GM18867 (cell line): ENCODE results near the gene RNF207.
"Not testable (repeated sequence)": the region's sequence is repeated elsewhere in the genome, so short reads cannot be mapped to it uniquely, and the experiment has no call there.

Experiments used
- ATAC-seq: cut with Tn5 transposase; IDR thresholded peaks from one replicate; pipeline ENCODE4 v1.9.1; 2021; ENCODE audit warnings: mild to moderate bottlenecking, moderate library complexity; ENCODE audit not compliant: unreplicated experiment

Gene RNF207

DNA sequence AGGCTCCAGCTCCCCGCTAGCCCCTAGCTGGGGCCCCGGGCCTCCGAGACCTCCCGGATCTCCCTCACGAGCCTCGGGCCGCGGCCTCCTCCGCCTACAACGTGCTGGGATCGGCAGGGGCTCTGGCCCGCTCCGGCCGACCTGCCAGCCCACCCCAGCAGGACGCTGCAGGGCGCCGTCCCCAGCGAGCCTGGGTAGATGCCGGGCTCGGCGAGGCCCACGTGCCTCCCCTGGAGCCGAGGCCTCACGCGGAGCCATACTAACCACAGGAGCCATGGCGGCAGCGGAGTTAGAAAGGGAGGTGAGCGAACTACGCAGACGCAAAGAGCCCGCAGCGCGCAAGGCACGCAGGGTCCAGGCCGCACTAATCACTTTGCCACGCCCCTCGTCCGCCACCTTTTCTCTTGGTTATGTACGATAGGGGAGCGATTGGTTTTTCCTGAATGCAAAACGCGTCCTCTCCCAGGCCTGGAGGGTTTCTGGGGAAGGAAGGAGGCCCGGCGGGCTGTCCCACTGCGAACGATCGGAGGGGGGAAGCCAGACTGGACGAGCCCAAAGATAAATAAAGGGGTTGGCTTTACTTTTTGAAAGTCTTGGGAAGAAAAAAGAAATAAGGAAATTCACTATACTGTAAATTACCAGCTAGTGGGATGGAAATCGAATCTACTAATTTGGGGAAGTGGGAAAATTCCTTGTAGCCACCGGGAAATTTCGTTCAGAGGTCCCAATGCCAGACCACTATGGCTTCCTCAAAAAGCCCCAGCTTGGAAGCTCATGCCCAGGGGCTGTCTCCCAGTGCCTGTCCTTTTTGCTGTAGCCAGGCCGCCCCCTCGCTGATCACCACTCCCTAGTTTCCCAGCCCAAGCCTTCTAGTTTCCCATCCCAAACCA, 6.4 kb upstream of the RNF207 start, which contains the start of gene RPL22:
RPL22 (minus strand) TSS at position 298 of the 890 bp plus-strand sequence; CDS start at position 276, 22 bp downstream.
- ATAC-seq, result peak; percentile 95

- ATAC-seq, result no peak
Observed at GRCh38 chr1:6200188-6200809, 5.6 kb upstream of the RNF207 start.

DNA sequence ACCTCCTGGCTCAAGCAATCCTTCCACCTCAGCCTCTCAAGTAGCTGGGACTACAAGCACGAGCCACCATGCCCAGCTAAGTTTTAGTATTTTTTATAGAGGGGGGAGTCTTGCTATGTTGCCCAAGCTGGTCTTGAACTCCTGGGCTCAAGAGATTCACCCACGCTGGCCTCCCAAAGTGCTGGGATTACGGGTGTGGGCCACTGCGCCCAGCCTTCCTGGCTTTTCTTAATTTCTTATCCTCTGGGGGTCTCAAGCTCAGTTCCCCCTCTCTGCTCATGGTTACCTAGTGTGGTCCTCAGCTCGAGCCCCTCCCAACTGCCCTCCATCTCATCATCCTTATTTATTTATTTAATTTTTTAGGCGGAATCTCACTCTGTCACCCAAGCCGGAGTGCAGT, 3.7 kb upstream of the RNF207 start:
- no peak for ATAC-seq

DNA sequence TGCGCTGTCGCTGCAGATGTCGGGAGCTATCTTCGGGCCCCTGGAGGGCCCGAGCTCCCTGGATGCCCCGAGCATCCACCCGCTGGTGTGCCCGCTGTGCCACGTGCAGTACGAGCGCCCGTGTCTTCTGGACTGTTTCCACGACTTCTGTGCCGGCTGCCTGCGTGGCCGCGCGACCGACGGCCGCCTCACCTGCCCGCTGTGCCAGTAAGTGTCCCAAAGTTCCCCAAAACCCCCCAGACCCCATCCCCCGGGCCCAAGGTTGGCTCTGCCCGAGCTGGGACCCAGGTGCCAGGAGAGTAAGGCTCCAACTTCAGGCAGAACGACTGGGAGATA, 569 bp downstream of the RNF207 start:
- no peak for ATAC-seq

DNA sequence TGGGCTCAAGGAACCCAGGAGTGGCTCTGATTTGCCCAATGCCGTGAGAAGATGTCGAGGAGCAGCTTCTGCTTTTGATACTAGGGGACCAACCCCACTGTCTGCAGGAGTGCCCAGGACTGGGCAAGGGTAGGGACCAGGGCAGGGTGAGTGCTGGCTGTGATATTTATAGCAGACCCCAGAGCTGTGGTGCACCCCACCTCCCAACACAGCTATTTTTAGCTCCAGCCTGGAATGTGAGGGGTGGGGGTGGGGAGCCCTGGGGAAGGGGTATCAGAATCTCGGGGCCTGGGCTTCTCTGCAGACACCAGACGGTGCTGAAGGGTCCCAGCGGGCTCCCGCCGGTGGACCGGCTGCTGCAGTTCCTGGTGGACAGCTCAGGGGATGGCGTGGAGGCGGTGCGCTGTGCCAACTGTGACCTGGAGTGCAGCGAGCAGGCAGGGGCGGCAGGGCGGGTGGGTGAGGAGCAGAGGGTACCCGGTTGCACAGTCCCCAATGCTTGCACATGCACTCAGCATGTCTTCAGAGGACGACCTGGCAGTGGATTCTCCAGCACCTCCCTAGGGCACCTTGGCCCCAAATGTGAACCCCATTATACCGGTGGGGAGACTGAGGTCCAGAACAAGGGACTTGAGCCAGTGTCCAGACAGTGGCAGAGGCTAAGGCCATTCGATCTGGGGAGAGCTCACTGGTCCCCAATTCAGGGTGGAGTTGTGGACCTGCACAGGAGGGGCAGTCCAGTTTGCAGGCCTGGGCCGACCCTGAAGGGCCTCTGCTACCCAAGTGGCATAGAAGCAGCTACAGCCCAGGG, 1.4 kb downstream of the RNF207 start:
- no peak for ATAC-seq

- no peak for ATAC-seq
Observed at GRCh38 chr1:6207921-6208320, 2.0 kb downstream of the RNF207 start.

DNA sequence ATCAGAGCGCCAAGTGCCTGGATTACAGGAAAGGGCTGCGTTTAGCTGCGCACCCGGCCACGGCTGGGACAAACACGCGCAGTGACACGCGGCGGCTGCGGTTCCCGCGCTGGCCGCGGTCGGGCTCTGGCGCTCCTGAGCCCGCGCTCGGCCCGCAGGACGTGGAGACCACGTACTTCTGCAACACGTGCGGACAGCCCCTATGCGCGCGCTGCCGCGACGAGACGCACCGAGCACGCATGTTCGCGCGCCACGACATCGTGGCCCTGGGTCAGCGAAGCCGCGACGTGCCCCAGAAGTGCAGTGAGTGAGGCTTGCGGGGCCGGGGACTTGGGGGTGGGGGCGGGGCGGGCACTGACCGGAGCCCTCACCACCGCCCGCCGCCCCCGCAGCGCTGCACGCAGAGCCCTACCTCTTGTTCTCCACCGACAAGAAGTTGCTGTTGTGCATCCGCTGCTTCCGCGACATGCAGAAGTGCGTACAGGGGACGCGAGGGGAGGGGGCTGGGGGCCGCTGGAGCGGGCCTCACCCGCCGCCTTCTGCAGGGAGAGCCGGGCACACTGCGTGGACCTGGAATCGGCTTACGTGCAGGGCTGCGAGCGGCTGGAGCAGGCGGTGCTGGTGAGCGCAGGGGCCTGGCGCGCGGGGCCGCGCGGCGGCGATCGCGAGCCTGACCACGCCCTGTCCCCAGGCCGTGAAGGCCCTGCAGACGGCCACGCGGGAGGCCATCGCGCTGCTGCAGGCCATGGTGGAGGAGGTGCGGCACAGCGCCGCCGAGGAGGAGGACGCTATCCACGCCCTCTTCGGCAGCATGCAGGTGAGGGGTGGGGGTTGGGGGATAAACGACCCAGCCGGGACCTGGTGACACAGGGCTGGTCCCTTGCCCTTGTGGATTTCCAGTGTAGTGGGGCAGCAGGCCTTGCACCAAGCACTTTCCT, 3.1 kb downstream of the RNF207 start:
- ATAC-seq, result no peak

DNA sequence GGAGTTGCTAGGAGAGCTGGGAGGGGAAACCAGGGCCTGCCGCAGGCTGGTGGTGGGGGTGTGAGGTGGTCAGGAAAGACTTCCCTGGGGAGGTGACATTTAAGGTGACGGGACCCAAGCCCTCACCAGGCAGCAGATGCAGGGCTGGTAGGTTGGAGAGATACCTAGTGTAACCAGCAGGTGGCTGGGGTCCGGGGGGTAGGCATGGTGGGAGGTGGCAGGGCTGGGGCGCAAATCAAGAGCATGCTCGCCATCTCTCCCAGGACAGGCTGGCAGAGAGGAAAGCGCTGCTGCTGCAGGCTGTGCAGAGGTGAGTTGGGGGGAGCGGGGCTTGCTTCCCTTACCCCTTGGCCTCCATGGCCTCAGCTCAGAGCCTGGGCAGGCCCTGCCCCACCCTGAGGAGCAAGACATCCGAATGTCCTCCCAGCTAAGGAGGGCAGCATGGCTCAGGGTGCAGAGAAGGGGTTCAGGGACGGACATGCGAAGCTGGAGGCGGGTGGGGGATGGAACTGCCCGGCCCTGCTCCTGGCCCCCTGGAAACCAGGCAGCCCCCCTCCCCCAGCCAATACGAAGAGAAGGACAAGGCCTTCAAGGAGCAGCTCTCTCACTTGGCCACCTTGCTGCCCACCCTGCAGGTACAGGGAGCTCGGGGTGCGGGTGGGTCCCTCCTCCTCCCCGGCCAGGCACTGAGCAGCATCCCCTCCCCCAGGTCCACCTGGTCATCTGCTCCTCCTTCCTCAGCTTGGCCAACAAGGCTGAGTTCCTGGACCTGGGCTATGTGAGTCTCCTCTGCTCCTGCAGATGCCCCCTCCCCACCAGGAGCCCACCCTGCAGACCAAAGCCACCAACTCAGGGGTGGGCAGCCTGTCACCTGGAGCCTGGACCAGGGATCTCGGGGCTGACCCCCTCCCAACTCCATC, 4.0 kb downstream of the RNF207 start:
- no peak for ATAC-seq

- no peak for ATAC-seq
Observed at GRCh38 chr1:6210591-6211355, 4.9 kb downstream of the RNF207 start.

DNA sequence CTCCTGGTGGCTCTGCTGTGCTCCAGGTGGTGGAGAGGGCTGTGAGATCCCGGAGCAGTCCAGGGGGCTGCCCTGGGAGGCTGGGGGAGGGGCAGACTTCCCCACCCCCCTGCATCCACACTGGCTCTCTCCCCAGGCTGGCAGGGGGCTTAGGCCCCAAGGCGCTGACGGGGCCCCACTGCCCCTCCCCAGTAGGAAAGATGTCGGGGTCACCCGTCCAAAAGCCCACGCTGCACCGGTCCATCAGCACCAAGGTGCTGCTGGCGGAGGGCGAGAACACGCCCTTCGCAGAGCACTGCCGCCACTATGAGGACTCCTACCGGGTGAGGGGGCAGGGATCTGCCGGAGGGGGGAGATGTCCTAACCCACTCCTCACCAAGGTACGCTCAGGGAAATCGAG, 5.8 kb downstream of the RNF207 start:
- ATAC-seq, result no peak

DNA sequence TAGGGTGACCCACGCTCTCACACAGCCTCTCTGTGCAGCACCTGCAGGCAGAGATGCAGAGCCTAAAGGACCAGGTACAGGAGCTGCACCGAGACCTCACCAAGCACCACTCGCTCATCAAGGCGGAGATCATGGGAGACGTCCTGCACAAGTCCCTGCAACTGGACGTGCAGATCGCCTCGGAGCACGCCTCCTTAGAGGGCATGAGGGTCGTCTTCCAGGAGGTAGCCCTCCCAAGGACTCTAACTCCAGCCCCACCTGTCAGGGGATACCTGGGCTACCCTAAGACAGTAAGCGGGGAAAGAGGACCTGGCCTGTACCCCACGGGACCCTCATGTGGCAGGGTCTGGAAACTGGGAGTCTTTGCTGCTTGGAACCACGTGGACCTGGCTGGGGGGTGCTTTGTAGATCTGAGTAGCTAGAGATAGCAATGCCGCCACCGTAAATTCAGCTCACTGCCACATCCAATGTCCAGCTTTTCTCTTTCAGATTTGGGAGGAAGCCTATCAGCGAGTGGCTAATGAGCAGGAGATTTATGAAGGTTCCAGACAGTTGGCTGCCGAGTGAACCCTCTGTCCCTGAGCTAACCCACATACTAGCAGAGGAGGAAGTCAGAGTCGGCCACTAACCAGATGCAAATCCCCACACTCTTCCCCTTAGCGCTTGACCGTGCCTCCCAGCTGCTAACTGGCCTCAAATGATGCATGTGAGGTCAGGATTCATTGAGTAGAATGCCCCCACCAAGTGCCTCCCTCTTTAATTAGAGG, 6.5 kb downstream of the RNF207 start:
- no peak for ATAC-seq

DNA sequence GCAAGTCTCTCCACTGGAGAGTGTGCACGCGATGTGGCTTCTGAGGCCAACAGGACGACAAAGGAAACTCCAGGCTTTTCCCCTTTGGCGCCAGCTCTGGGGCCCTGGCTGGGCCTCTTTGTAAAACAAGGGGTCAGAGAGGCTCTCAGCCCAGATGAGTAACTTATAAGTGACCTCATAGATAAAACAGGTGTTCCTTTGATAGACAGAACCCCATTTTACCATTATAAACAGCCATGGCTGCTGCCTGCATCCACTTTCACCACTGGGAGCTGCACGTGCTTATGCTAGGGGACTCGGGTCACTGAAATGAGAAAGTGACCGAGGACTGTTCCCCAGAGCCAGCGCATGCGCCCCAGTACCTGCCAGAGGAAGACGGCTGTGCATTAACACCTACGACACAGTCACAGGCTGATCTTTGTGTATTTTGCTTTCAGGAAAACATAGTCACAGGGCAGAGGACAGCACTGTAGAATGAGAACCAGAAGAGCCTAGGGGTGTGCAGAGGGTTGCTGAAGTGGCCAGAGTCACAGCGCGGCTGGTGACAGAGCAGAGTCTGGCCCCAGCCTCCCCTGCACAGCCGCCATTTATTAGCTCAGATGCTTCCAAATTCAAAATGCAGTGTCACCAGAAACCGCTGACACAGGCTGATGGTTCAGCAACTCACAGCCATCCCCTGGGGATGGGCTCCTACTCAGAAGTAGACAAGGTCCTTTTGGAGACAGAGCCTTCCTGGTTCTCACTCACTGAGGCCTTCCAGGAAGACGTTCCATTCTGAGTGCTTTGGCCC, 12.7 kb downstream of the RNF207 start:
- ATAC-seq, result no peak

GRCh38 chr1:6219641-6220040, 13.7 kb downstream of the RNF207 start:
- ATAC-seq, result not testable (repeated sequence)

GRCh38 chr1:6220236-6220635, 14.3 kb downstream of the RNF207 start:
- ATAC-seq, result no peak

- no peak for ATAC-seq
Observed at GRCh38 chr1:6221210-6221784, 15.4 kb downstream of the RNF207 start.

DNA sequence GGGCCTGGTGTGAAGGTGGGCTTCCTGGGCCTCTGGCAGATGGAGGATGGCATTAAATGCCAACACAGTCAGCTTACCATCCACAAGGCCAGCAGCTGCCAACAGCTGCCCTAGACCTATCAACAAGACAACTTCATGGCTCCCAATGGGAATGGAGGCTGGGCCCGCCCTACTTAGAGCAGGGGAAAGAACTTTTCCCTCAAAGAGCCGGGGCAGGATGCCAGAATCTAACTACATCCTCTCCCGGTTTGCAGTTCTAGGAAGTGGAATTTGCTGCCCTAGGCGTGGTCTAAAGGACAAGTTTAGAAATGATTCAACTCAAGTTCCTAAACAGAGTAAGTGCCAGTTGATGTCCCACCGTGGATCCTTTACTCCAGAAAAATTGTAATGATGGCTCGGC, 16.7 kb downstream of the RNF207 start:
- ATAC-seq, result no peak

- ATAC-seq, result no peak
Observed at GRCh38 chr1:6223617-6224016, 17.7 kb downstream of the RNF207 start.
